CD4-positive, alpha-beta T cell (primary cell): Measurements from ENCODE around the gene TLR5. TPM values are rescaled to one million over a fixed set of nuclear protein-coding genes. Genes with fewer than 3 reads are reported as not detected.

ENCODE experiments used
- ATAC-seq: fragments of 200-7000 bp; cut with Tn5 transposase; one replicate; pipeline ENCODE4 v1.10.0; 2022; ENCODE audit warnings: mild to moderate bottlenecking; ENCODE audit not compliant: poor library complexity
- CTCF ChIA-PET: fragments of 350-600 bp; sonication (Branson Sonifier 250); formaldehyde crosslinking; loops from one replicate; lab custom pipeline; 2021; ENCODE audit warnings: antibody characterized with exemption, inconsistent platforms; lab: Charles Lee
- POLR2A ChIA-PET: fragments of 350-600 bp; sonication (Branson Sonifier 250); formaldehyde crosslinking; loops from one replicate; lab custom pipeline; 2021; ENCODE audit warnings: antibody characterized with exemption, inconsistent platforms; lab: Charles Lee
- DNase-seq, 14 experiments: peaks; one replicate each; pipeline ENCODE4 v3.0.0-alpha.2; 2013 to 2020; ENCODE audit warnings: mixed read lengths in 2 of 14
- H3K27ac ChIP-seq, 2 donors: one replicate each; pipeline versions ENCODE4 v1.5.1 to v1.7.0; 2013; ENCODE audit warnings: low read length in 2 of 2, low read depth in 1 of 2, mild to moderate bottlenecking in 1 of 2
- H3K27me3 ChIP-seq, 2 experiments: 1 replicate in 1 of 2; 2 replicates in 1 of 2; pipeline versions ENCODE4 v1.6.1 to v1.7.0; 2013; ENCODE audit warnings: low read length in 2 of 2, control low read depth in 1 of 2, mild to moderate bottlenecking in 1 of 2, moderate library complexity in 1 of 2; ENCODE audit not compliant: insufficient read depth in 2 of 2, control insufficient read depth in 1 of 2
- H3K36me3 ChIP-seq: one replicate; pipeline ENCODE4 v1.6.1; 2013; ENCODE audit warnings: low read length, control low read depth; ENCODE audit not compliant: insufficient read depth
- H3K4me1 ChIP-seq: one replicate; pipeline ENCODE4 v1.6.1; 2013; ENCODE audit warnings: low read length, control low read depth; ENCODE audit not compliant: insufficient read depth
- H3K4me3 ChIP-seq: one replicate; pipeline ENCODE4 v1.5.1; 2013; ENCODE audit warnings: mild to moderate bottlenecking, low read length, moderate library complexity
- H3K9me3 ChIP-seq, 2 experiments: 1 replicate in 1 of 2; 2 replicates in 1 of 2; pipeline versions ENCODE4 v1.6.1 to v1.7.0; 2013; ENCODE audit warnings: low read length in 2 of 2, mild to moderate bottlenecking in 2 of 2, control low read depth in 1 of 2, moderate library complexity in 1 of 2; ENCODE audit not compliant: control insufficient read depth in 1 of 2, insufficient read depth in 1 of 2
- H3K27ac Mint-ChIP-seq: one replicate; pipeline ENCODE4 v1.8.0; 2020; ENCODE audit warnings: mixed read lengths
- H3K27me3 Mint-ChIP-seq: one replicate; pipeline ENCODE4 v1.8.0; 2021; ENCODE audit warnings: mixed read lengths
- H3K36me3 Mint-ChIP-seq: one replicate; pipeline ENCODE4 v1.8.0; 2021; ENCODE audit warnings: low read depth, mixed read lengths
- H3K4me1 Mint-ChIP-seq: one replicate; pipeline ENCODE4 v1.8.0; 2021; ENCODE audit warnings: low read depth, mixed read lengths
- H3K4me3 Mint-ChIP-seq: one replicate; pipeline ENCODE4 v1.8.0; 2020; ENCODE audit warnings: mild to moderate bottlenecking, mixed read lengths
- H3K9me3 Mint-ChIP-seq: one replicate; pipeline ENCODE4 v1.8.0; 2020; ENCODE audit warnings: mixed read lengths
- CTCF ChIP-seq: fragments of 200-600 bp; IDR thresholded peaks from one replicate; pipeline ENCODE4 v1.8.0; 2022; ENCODE audit warnings: antibody characterized with exemption, mild to moderate bottlenecking
- intact Hi-C, 2 experiments: fragments of 100-400 bp; cut with DNase I in 1 of 2; cut with micrococcal nuclease in 1 of 2; formaldehyde crosslinking; loops; one replicate each; pipeline versions ENCODE4 v1.15.1 to v1.9.0; 2023 to 2025; cut with DNase I, micrococcal nuclease
- total RNA-seq, 174 experiments: library from RNA in 2 of 174; stranded (reverse) in 2 of 174; gene quantifications; one replicate each; pipeline ENCODE4 v1.2.3 and lab custom pipeline; 2021 to 2026

The TLR5 gene
- total RNA-seq, 2 experiments from 2014 or later, result 2.1 to 2.5 TPM

GRCh38 chr1:223126741-223127140, 16.3 kb downstream of the TLR5 start:
- no peaks in the 10 kb centered on the region for H3K9me3 Mint-ChIP-seq

GRCh38 chr1:223125766-223126165, 17.3 kb downstream of the TLR5 start:
- Mint-ChIP-seq H3K4me3 (no peak overlapping the region), H3K9me3 (no peaks in the 10 kb centered on the region), H3K27ac (no peak overlapping the region), H3K27me3 (no peaks in the 10 kb centered on the region), H3K36me3 (no peaks in the 10 kb centered on the region), H3K4me1 (peaks cover 19% of the 10 kb centered on the region)
- DNase-seq (no peak), ATAC-seq (no peak)
- intact Hi-C loops, result loop anchor here in 1 of 2 experiments (10.0 kb wide), 1 partner anchor 619 kb away; no protein-coding TSS in a partner anchor
- Histone ChIP-seq H3K4me3 (no peak overlapping the region), H3K27ac (no peak overlapping the region), H3K36me3 (no peaks in the 10 kb centered on the region), H3K4me1 (peaks cover 15% of the 10 kb centered on the region), H3K27me3 (no peaks in the 10 kb centered on the region), H3K9me3 (no peaks in the 10 kb centered on the region)
- no peak for TF ChIP-seq CTCF
- ChIA-PET POLR2A (no interaction called here), CTCF (interaction anchor here (5.1 kb wide), 1 partner anchor 9 kb away, joined by 60 read pairs; no protein-coding TSS in a partner anchor)

More at GRCh38 chr1:223126741-223127140, 16.3 kb downstream of the TLR5 start:
- Histone ChIP-seq H3K9me3 (no peaks in the 10 kb centered on the region), H3K4me1 (peaks cover 15% of the 10 kb centered on the region), H3K36me3 (no peaks in the 10 kb centered on the region), H3K27me3 (no peaks in the 10 kb centered on the region), H3K4me3 (no peak overlapping the region), H3K27ac (no peak overlapping the region)
- ChIA-PET POLR2A (no interaction called here), CTCF (no interaction called here)
- peaks cover 20% of the 10 kb centered on the region for H3K4me1 Mint-ChIP-seq
- H3K4me3 Mint-ChIP-seq, result no peak overlapping the region
- DNase-seq (no peak), ATAC-seq (no peak)
- H3K36me3 Mint-ChIP-seq, result no peaks in the 10 kb centered on the region
- TF ChIP-seq CTCF, result no peak
- intact Hi-C loops, result loop anchor here in 1 of 2 experiments (10.0 kb wide), 1 partner anchor 618 kb away; no protein-coding TSS in a partner anchor
- no peak overlapping the region for H3K27ac Mint-ChIP-seq
- H3K27me3 Mint-ChIP-seq, result no peaks in the 10 kb centered on the region

GRCh38 chr1:223123011-223123610, 19.9 kb downstream of the TLR5 start:
- DNase-seq (no peak), ATAC-seq (no peak)
- no peaks in the 10 kb centered on the region for H3K36me3 ChIP-seq
- intact Hi-C loops, result loop anchor here (2.0 to 10.0 kb wide), 3 partner anchors 330 to 622 kb away; no protein-coding TSS in a partner anchor
- H3K9me3 Mint-ChIP-seq, result no peaks in the 10 kb centered on the region
- H3K9me3 ChIP-seq, result no peaks in the 10 kb centered on the region
- no peaks in the 10 kb centered on the region for H3K27me3 Mint-ChIP-seq
- no peaks in the 10 kb centered on the region for H3K27me3 ChIP-seq
- H3K4me3 Mint-ChIP-seq, result peak overlapping the region; percentile 20
- H3K36me3 Mint-ChIP-seq, result no peaks in the 10 kb centered on the region
- no peak for TF ChIP-seq CTCF
- peaks cover 8% of the 10 kb centered on the region for H3K4me1 Mint-ChIP-seq
- peak overlapping the region; percentile 23 for H3K4me3 ChIP-seq
- H3K27ac ChIP-seq, result no peak overlapping the region
- ChIA-PET CTCF (interaction anchor here (0.7 to 5.1 kb wide), 14 partner anchors 12 to 659 kb away, joined by 3 to 60 read pairs (median 3); partner anchors contain the start of gene TLR5), POLR2A (interaction anchor here (1.3 kb wide), 1 partner anchor 11 kb away, joined by 6 read pairs; no protein-coding TSS in a partner anchor)
- H3K4me1 ChIP-seq, result peaks cover 6% of the 10 kb centered on the region
- H3K27ac Mint-ChIP-seq, result no peak overlapping the region
